HCT116 (cell line): ENCODE data around the gene ZDHHC4. TPM values are rescaled to one million over a fixed set of nuclear protein-coding genes. Genes with fewer than 3 reads are reported as not detected.

ENCODE experiments used
- ATAC-seq: fragments of 200-7000 bp; cut with Tn5 transposase; 2 replicates; pipeline ENCODE4 v1.9.1; 2020; ENCODE audit warnings: mild to moderate bottlenecking, moderate library complexity
- BruUV-seq: library from RNA; stranded (reverse); fragments of 400-500 nt; replicated peaks from 2 replicates; lab custom pipeline; 2021; lab: Mats Ljungman, UMichigan
- CTCF ChIA-PET: fragments of 300-600 bp; sonication (Branson Sonifier 250); formaldehyde crosslinking; loops from one replicate; lab custom pipeline; 2021; ENCODE audit warnings: antibody characterized with exemption; lab: Charles Lee
- POLR2A ChIA-PET: fragments of 300-600, 350-600 bp; sonication (Branson Sonifier 250); formaldehyde crosslinking; loops from one replicate; lab custom pipeline; 2021; ENCODE audit warnings: antibody characterized with exemption; lab: Charles Lee
- RAD21 ChIA-PET, 2 experiments: fragments of 300-600 bp; sonication (Branson Sonifier 250); formaldehyde crosslinking; loops; one replicate each; lab custom pipeline; 2023; ENCODE audit warnings: low total read pairs in 2 of 2; ENCODE audit not compliant: uncharacterized antibody in 2 of 2, unreplicated experiment in 2 of 2, low non-redundant PET in 1 of 2; lab: Charles Lee
- DNase-seq: peaks from one replicate; pipeline ENCODE4 v3.0.0-alpha.2; 2010; ENCODE audit warnings: low read depth, low spot score
- H2AFZ ChIP-seq: fragments of 200-600 bp; shearing (Covaris generic), sonication (generic); 2 replicates; pipeline ENCODE4 v1.6.1; 2017; ENCODE audit warnings: low read depth, mixed run types, mixed read lengths, antibody characterized with exemption, low read length; ENCODE audit not compliant: poor library complexity, severe bottlenecking
- H3K27ac ChIP-seq: 2 replicates; pipeline ENCODE4 v1.5.1; 2012; ENCODE audit warnings: low read depth, low read length
- H3K27me3 ChIP-seq: fragments of 200-600 bp; sonication (generic); 2 replicates; pipeline ENCODE4 v1.6.1; 2016; ENCODE audit warnings: mixed run types, low read length, mixed read lengths; ENCODE audit not compliant: insufficient read depth
- H3K36me3 ChIP-seq, 2 experiments: fragments of 200-500 bp in 1 of 2; fragments of 200-600 bp in 1 of 2; sonication (Bioruptor generic) in 1 of 2; sonication (generic) in 1 of 2; 2 replicates each; pipeline versions ENCODE4 v1.5.1 to v1.6.1; 2014 to 2016; ENCODE audit warnings: low read length in 2 of 2, inconsistent platforms in 1 of 2, mixed read lengths in 1 of 2, mixed run types in 1 of 2; ENCODE audit not compliant: insufficient read depth in 2 of 2, control insufficient read depth in 1 of 2
- H3K4me1 ChIP-seq, 2 experiments: fragments of 200-600 bp in 1 of 2; sonication (generic) in 1 of 2; 2 replicates each; pipeline versions ENCODE4 v1.5.1 to v1.6.1; 2012 to 2017; ENCODE audit warnings: low read length in 2 of 2, inconsistent platforms in 1 of 2, mild to moderate bottlenecking in 1 of 2, mixed read lengths in 1 of 2, mixed run types in 1 of 2, moderate library complexity in 1 of 2; ENCODE audit not compliant: insufficient read depth in 2 of 2, control insufficient read depth in 1 of 2
- H3K4me2 ChIP-seq: fragments of 200-600 bp; sonication (generic); 2 replicates; pipeline ENCODE4 v1.6.1; 2017; ENCODE audit warnings: mixed run types, low read length, mixed read lengths
- H3K4me3 ChIP-seq, 2 experiments: fragments of 200-600 bp in 1 of 2; sonication (generic) in 1 of 2; replicated peaks in 1 of 2; 2 replicates each; pipeline ENCODE4 v1.5.1; 2011 to 2016; ENCODE audit warnings: low read length in 2 of 2, control low read depth in 1 of 2, low read depth in 1 of 2, mild to moderate bottlenecking in 1 of 2, mixed read lengths in 1 of 2, mixed run types in 1 of 2
- H3K79me2 ChIP-seq: fragments of 200-600 bp; sonication (generic); 2 replicates; pipeline ENCODE4 v1.6.1; 2017; ENCODE audit warnings: mild to moderate bottlenecking, mixed run types, low read length, moderate library complexity, mixed read lengths; ENCODE audit not compliant: insufficient read depth
- H3K9ac ChIP-seq: fragments of 200-600 bp; sonication (generic); 2 replicates; pipeline ENCODE4 v1.6.1; 2016; ENCODE audit warnings: low read length, mixed read lengths
- H3K9me2 ChIP-seq: fragments of 200-600 bp; sonication (generic), shearing (Covaris generic); 2 replicates; pipeline ENCODE4 v1.6.1; 2017; ENCODE audit warnings: mixed run types, mild to moderate bottlenecking, moderate library complexity; ENCODE audit not compliant: insufficient read depth
- H3K9me3 ChIP-seq, 2 experiments: fragments of 200-500 bp in 1 of 2; fragments of 200-600 bp in 1 of 2; sonication (Bioruptor generic) in 1 of 2; sonication (generic) in 1 of 2; 2 replicates each; pipeline ENCODE4 v1.6.1; 2014 to 2017; ENCODE audit warnings: low read length in 2 of 2, mixed read lengths in 2 of 2, inconsistent platforms in 1 of 2, low read depth in 1 of 2, mild to moderate bottlenecking in 1 of 2, mixed run types in 1 of 2, moderate library complexity in 1 of 2; ENCODE audit not compliant: control insufficient read depth in 1 of 2, insufficient read depth in 1 of 2
- H4K20me1 ChIP-seq: fragments of 200-600 bp; sonication (generic), shearing (Covaris generic); 2 replicates; pipeline ENCODE4 v1.6.1; 2017; ENCODE audit warnings: mixed run types, mild to moderate bottlenecking, moderate library complexity; ENCODE audit not compliant: insufficient read depth
- CBX3 ChIP-seq: IDR thresholded peaks from 2 replicates; pipeline ENCODE4 v1.6.1; 2012; ENCODE audit warnings: low read depth
- CEBPB ChIP-seq: IDR thresholded peaks from 2 replicates; pipeline ENCODE4 v1.6.1; 2012; ENCODE audit warnings: low read depth
- EGR1 ChIP-seq: IDR thresholded peaks from 2 replicates; pipeline ENCODE4 v1.6.1; 2012; ENCODE audit warnings: low read depth
- ELF1 ChIP-seq: IDR thresholded peaks from 2 replicates; pipeline ENCODE4 v1.6.1; 2012; ENCODE audit warnings: low read depth, borderline replicate concordance
- EZH2 ChIP-seq: fragments of 200-600 bp; sonication (generic); IDR thresholded peaks from 2 replicates; pipeline ENCODE4 v1.6.1; 2017; ENCODE audit warnings: antibody characterized with exemption, mixed run types
- EZH2phosphoT487 ChIP-seq: fragments of 200-600 bp; IDR thresholded peaks from 2 replicates; pipeline ENCODE4 v1.6.1; 2018; ENCODE audit warnings: antibody characterized with exemption, borderline replicate concordance
- FOSL1 ChIP-seq: IDR thresholded peaks from 2 replicates; pipeline ENCODE4 v1.6.1; 2012; ENCODE audit warnings: low read depth
- JUND ChIP-seq: IDR thresholded peaks from 2 replicates; pipeline ENCODE4 v1.6.1; 2012
- POLR2A ChIP-seq: IDR thresholded peaks from 2 replicates; pipeline ENCODE4 v1.7.0; 2011; ENCODE audit warnings: borderline replicate concordance; ENCODE audit not compliant: insufficient read depth, insufficient read length; ENCODE audit errors: extremely low read depth
- POLR2AphosphoS5 ChIP-seq: IDR thresholded peaks from 2 replicates; pipeline ENCODE4 v1.6.1; 2011; ENCODE audit warnings: mild to moderate bottlenecking, low read depth, low read length, moderate library complexity
- RAD21 ChIP-seq: IDR thresholded peaks from 2 replicates; pipeline ENCODE4 v1.6.1; 2012; ENCODE audit warnings: low read depth, mild to moderate bottlenecking
- SIN3A ChIP-seq: IDR thresholded peaks from 2 replicates; pipeline ENCODE4 v1.6.1; 2012; ENCODE audit warnings: low read depth
- SP1 ChIP-seq: IDR thresholded peaks from 2 replicates; pipeline ENCODE4 v1.6.1; 2012; ENCODE audit warnings: low read depth
- SRF ChIP-seq: IDR thresholded peaks from 2 replicates; pipeline ENCODE4 v1.6.1; 2012; ENCODE audit warnings: low read depth
- TCF7L2 ChIP-seq: IDR thresholded peaks from 2 replicates; pipeline ENCODE4 v1.7.0; 2011; ENCODE audit warnings: borderline replicate concordance, inconsistent platforms; ENCODE audit not compliant: insufficient read depth, insufficient read length; ENCODE audit errors: extremely low read depth
- ZFX ChIP-seq: fragments of 450-650 bp; IDR thresholded peaks from 2 replicates; pipeline ENCODE4 v1.6.1; 2017
- ZNF274 ChIP-seq: fragments of 200-500 bp; sonication (Bioruptor generic); IDR thresholded peaks from 2 replicates; pipeline ENCODE4 v1.6.1; 2014; ENCODE audit warnings: mild to moderate bottlenecking, low read depth, low read length, inconsistent platforms
- intact Hi-C: fragments of 100-400 bp; cut with micrococcal nuclease; formaldehyde crosslinking; loops from 2 replicates; pipeline ENCODE4 v1.10.0; 2022
- total RNA-seq: library from RNA; stranded (reverse); gene quantifications from one replicate; pipeline ENCODE4 v1.2.1, GENCODE V29; 2021; ENCODE audit not compliant: unreplicated experiment
- TF ChIP-seq, protein P1 (sequence below): IDR thresholded peaks from 2 replicates; pipeline ENCODE4 v1.6.1; 2011; ENCODE audit warnings: mild to moderate bottlenecking, low read length, moderate library complexity; ENCODE audit not compliant: insufficient replicate concordance; ENCODE audit errors: extremely low read depth
- TF ChIP-seq, protein P2 (sequence below), 3 experiments: fragments of 200-600 bp in 1 of 3; sonication (generic) in 1 of 3; IDR thresholded peaks in 2 of 3; conservative IDR thresholded peaks in 1 of 3; 2 replicates each; pipeline ENCODE4 v1.5.1; 2012 to 2017; ENCODE audit warnings: low read depth in 2 of 3, low read length in 2 of 3, antibody characterized with exemption in 1 of 3, borderline replicate concordance in 1 of 3, control low read depth in 1 of 3, mild to moderate bottlenecking in 1 of 3, mixed read lengths in 1 of 3, mixed run types in 1 of 3, moderate library complexity in 1 of 3; ENCODE audit not compliant: insufficient read depth in 1 of 3
- TF ChIP-seq, protein P3 (sequence below): IDR thresholded peaks from 2 replicates; pipeline ENCODE4 v1.6.1; 2012
- TF ChIP-seq, protein P4 (sequence below): IDR thresholded peaks from 2 replicates; pipeline ENCODE4 v1.6.1; 2012

Gene ZDHHC4
- total RNA-seq, 1 experiment from 2014 or later: 59.3 TPM

DNA sequence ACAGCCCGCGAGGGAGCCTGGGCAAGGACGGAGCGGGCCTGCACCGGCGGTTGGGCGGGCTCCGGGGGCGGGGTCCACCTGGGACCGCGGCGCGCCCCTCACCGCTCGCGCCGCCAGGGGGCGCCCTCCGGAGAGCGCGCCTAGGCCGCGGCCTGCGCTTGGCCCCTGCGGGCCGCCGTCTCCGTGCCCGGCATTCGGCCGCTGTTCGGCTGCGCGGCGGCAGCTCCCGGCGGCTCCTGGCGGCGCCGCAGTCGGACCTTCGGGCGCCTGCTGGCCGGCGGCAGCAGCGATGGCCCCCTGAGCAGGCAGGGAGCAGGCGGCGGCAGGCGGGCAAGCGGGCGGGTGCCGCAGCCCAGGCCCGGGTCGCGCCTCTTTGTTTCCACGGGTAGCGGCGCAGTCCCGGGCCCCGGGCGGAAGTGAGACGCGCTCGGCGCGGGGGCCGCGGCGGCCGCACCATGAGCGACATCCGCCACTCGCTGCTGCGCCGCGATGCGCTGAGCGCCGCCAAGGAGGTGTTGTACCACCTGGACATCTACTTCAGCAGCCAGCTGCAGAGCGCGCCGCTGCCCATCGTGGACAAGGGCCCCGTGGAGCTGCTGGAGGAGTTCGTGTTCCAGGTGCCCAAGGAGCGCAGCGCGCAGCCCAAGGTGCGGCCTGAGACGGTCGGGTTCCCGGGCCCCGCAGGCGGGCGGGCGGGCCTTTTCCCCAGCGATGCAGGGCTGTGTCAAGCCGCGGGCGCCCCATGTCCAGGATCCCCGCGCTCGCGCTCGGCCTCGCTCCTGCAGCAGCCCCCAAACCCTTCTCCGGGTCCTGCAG is 12.8 kb downstream of the ZDHHC4 start, which contains the start of gene INTS15:
Gene INTS15 (plus strand): TSS at position 193 of the 816 bp plus-strand sequence. CDS start 263 bp downstream, at position 456.
- DNase-seq: peak; percentile 69
- Histone ChIP-seq H3K9ac (peak within 1 kb of the TSS; percentile 68), H4K20me1 (no peaks in the 10 kb centered on the region), H3K27ac (peak within 1 kb of the TSS; percentile 84), H3K36me3 (peaks cover 9 to 15% of the 10 kb centered on the region in 2 experiments; a peak in 3 of 4 replicates), H3K9me2 (no peaks in the 10 kb centered on the region), H3K4me1 (peaks cover 9 to 17% of the 10 kb centered on the region in 2 experiments), H3K27me3 (no peaks in the 10 kb centered on the region), H3K4me2 (peak within 1 kb of the TSS; percentile 85), H3K79me2 (peaks cover 18% of the 10 kb centered on the region; the same call in 1 of the 2 replicates), H3K9me3 (no peaks in the 10 kb centered on the region), H2AFZ (no peak within 1 kb of the TSS), H3K4me3 (peak within 1 kb of the TSS; percentile 82 to 86)
- ChIA-PET CTCF (interaction anchor here (0.6 to 1.2 kb wide), 6 partner anchors 9 to 340 kb away, joined by 3 to 7 read pairs (median 4); partner anchors contain the start of gene ZDHHC4), POLR2A (interaction anchor here (0.7 kb wide), 1 partner anchor 32 kb away, joined by 3 read pairs; no protein-coding TSS in a partner anchor), RAD21 (no interaction called here)
- intact Hi-C loops: loop anchor here (10.0 kb wide), 1 partner anchor 265 kb away; no protein-coding TSS in a partner anchor
- no TSS peak for BruUV-seq
- ATAC-seq: peak; percentile 92
- TF ChIP-seq SIN3A: 0 out of 2 replicates have a peak, but pooled peaks have one; percentile 20
- peak; percentile 97 for TF ChIP-seq POLR2AphosphoS5
- 0 out of 2 replicates have a peak, but pooled peaks have one; percentile 41 for TF ChIP-seq CBX3
- no peak for TF ChIP-seq FOSL1
- peak; percentile 96 for TF ChIP-seq ZFX
- no peak for TF ChIP-seq ELF1
- peak; percentile 81 for TF ChIP-seq POLR2A
- peak; percentile 56 for TF ChIP-seq TCF7L2
- peak; percentile 24; the same call in 1 of the 2 replicates for TF ChIP-seq SP1
- TF ChIP-seq, protein P1, sequence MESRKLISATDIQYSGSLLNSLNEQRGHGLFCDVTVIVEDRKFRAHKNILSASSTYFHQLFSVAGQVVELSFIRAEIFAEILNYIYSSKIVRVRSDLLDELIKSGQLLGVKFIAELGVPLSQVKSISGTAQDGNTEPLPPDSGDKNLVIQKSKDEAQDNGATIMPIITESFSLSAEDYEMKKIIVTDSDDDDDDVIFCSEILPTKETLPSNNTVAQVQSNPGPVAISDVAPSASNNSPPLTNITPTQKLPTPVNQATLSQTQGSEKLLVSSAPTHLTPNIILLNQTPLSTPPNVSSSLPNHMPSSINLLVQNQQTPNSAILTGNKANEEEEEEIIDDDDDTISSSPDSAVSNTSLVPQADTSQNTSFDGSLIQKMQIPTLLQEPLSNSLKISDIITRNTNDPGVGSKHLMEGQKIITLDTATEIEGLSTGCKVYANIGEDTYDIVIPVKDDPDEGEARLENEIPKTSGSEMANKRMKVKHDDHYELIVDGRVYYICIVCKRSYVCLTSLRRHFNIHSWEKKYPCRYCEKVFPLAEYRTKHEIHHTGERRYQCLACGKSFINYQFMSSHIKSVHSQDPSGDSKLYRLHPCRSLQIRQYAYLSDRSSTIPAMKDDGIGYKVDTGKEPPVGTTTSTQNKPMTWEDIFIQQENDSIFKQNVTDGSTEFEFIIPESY: peak; percentile 83
- TF ChIP-seq SRF: no peak
- TF ChIP-seq, protein P2, sequence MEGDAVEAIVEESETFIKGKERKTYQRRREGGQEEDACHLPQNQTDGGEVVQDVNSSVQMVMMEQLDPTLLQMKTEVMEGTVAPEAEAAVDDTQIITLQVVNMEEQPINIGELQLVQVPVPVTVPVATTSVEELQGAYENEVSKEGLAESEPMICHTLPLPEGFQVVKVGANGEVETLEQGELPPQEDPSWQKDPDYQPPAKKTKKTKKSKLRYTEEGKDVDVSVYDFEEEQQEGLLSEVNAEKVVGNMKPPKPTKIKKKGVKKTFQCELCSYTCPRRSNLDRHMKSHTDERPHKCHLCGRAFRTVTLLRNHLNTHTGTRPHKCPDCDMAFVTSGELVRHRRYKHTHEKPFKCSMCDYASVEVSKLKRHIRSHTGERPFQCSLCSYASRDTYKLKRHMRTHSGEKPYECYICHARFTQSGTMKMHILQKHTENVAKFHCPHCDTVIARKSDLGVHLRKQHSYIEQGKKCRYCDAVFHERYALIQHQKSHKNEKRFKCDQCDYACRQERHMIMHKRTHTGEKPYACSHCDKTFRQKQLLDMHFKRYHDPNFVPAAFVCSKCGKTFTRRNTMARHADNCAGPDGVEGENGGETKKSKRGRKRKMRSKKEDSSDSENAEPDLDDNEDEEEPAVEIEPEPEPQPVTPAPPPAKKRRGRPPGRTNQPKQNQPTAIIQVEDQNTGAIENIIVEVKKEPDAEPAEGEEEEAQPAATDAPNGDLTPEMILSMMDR (IDR thresholded peaks at IDR 0.05 in 2 of 3, conservative IDR thresholded peaks at IDR 0.05 in 1 of 3; ENCODE audit: borderline replicate concordance in 1 of 3, insufficient read depth in 1 of 3, low read depth in 2 of 3, low read length in 2 of 3): peak in 2 of 3 experiments; percentile 46 to 47; a peak in 4 of 6 replicates
- TF ChIP-seq JUND: no peak
- TF ChIP-seq EZH2: no peak
- TF ChIP-seq EZH2phosphoT487: no peak
- TF ChIP-seq RAD21: peak; percentile 26; the same call in 1 of the 2 replicates
- TF ChIP-seq ZNF274: no peak
- no peak for TF ChIP-seq EGR1
- TF ChIP-seq CEBPB: no peak
- TF ChIP-seq, protein P3, sequence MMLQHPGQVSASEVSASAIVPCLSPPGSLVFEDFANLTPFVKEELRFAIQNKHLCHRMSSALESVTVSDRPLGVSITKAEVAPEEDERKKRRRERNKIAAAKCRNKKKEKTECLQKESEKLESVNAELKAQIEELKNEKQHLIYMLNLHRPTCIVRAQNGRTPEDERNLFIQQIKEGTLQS: no peak
- TF ChIP-seq, protein P4, sequence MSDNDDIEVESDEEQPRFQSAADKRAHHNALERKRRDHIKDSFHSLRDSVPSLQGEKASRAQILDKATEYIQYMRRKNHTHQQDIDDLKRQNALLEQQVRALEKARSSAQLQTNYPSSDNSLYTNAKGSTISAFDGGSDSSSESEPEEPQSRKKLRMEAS: no peak
